ENCODE measurements around the gene PCARE.
A peak's percentile ranks its signal among the peaks of the same experiment; 100 is the strongest.
"Not testable (repeated sequence)": the region's sequence is repeated elsewhere in the genome, so short reads cannot be mapped to it uniquely, and the experiment has no call there.

Gene PCARE

GRCh38 chr2:29112379-29112778 is 38.1 kb upstream of the PCARE start:
- no peak for TF ChIP-seq CTCF (IDR thresholded peaks at IDR 0.05; ENCODE audit: insufficient read depth, low read length, poor library complexity, severe bottlenecking)
- H3K27me3 ChIP-seq (replicated peaks; ENCODE audit: control insufficient read depth, insufficient read depth, low read length): no peaks in the 10 kb centered on the region
- no peak for DNase-seq (ENCODE audit: extremely low read depth, insufficient read length)

GRCh38 chr2:29110916-29111535 is 36.7 kb upstream of the PCARE start:
- DNase-seq (ENCODE audit: extremely low read depth, insufficient read length): peak; percentile 52

More at GRCh38 chr2:29112379-29112778, 38.1 kb upstream of the PCARE start:
- H3K4me3 ChIP-seq (replicated peaks; ENCODE audit: low read depth, low read length): no peak overlapping the region
- no peaks in the 10 kb centered on the region for H3K36me3 ChIP-seq (ENCODE audit: control insufficient read depth, insufficient read depth, low read length)

GRCh38 chr2:29109246-29109645 is 34.9 kb upstream of the PCARE start:
- Histone ChIP-seq H3K36me3 (ENCODE audit: control insufficient read depth, insufficient read depth, low read length) (no peaks in the 10 kb centered on the region), H3K27me3 (replicated peaks; ENCODE audit: control insufficient read depth, insufficient read depth, low read length) (no peaks in the 10 kb centered on the region), H3K4me3 (replicated peaks; ENCODE audit: low read depth, low read length) (no peak overlapping the region)
- no peak for TF ChIP-seq CTCF (IDR thresholded peaks at IDR 0.05; ENCODE audit: insufficient read depth, low read length, poor library complexity, severe bottlenecking)
- no peak for DNase-seq (ENCODE audit: extremely low read depth, insufficient read length)

More at GRCh38 chr2:29110916-29111535, 36.7 kb upstream of the PCARE start:
- no peaks in the 10 kb centered on the region for H3K36me3 ChIP-seq (ENCODE audit: control insufficient read depth, insufficient read depth, low read length)
- no peak overlapping the region for H3K4me3 ChIP-seq (replicated peaks; ENCODE audit: low read depth, low read length)
- no peaks in the 10 kb centered on the region for H3K27me3 ChIP-seq (replicated peaks; ENCODE audit: control insufficient read depth, insufficient read depth, low read length)
- TF ChIP-seq CTCF (IDR thresholded peaks at IDR 0.05; ENCODE audit: insufficient read depth, low read length, poor library complexity, severe bottlenecking): no peak

GRCh38 chr2:29108225-29108624 is 33.9 kb upstream of the PCARE start:
- Histone ChIP-seq H3K27me3 (replicated peaks; ENCODE audit: control insufficient read depth, insufficient read depth, low read length) (no peaks in the 10 kb centered on the region), H3K4me3 (replicated peaks; ENCODE audit: low read depth, low read length) (no peak overlapping the region), H3K36me3 (ENCODE audit: control insufficient read depth, insufficient read depth, low read length) (no peaks in the 10 kb centered on the region)
- TF ChIP-seq CTCF (IDR thresholded peaks at IDR 0.05; ENCODE audit: insufficient read depth, low read length, poor library complexity, severe bottlenecking): no peak
- no peak for DNase-seq (ENCODE audit: extremely low read depth, insufficient read length)

- not testable (repeated sequence) for H3K27me3 ChIP-seq (replicated peaks; ENCODE audit: control insufficient read depth, insufficient read depth, low read length); H3K4me3 ChIP-seq (replicated peaks; ENCODE audit: low read depth, low read length); H3K36me3 ChIP-seq (ENCODE audit: control insufficient read depth, insufficient read depth, low read length); DNase-seq (ENCODE audit: extremely low read depth, insufficient read length)
Observed at GRCh38 chr2:29107547-29107946, 33.2 kb upstream of the PCARE start.

GRCh38 chr2:29106980-29107388 is 32.7 kb upstream of the PCARE start:
- no peaks in the 10 kb centered on the region for H3K27me3 ChIP-seq (replicated peaks; ENCODE audit: control insufficient read depth, insufficient read depth, low read length)
- no peak overlapping the region for H3K4me3 ChIP-seq (replicated peaks; ENCODE audit: low read depth, low read length)
- DNase-seq (ENCODE audit: extremely low read depth, insufficient read length): no peak
- TF ChIP-seq CTCF (IDR thresholded peaks at IDR 0.05; ENCODE audit: insufficient read depth, low read length, poor library complexity, severe bottlenecking): no peak
- no peaks in the 10 kb centered on the region for H3K36me3 ChIP-seq (ENCODE audit: control insufficient read depth, insufficient read depth, low read length)
